WTC11 (cell line): ENCODE results near the gene CHRNA4. TPM values are rescaled to one million over a fixed set of nuclear protein-coding genes. Genes with fewer than 3 reads are reported as not detected.

ENCODE experiments used
- total RNA-seq: library from RNA; stranded (reverse); gene quantifications from 3 replicates; pipeline ENCODE4 v1.2.3, GENCODE V29; 2021
- TF ChIP-seq, protein P1 (sequence below): sonication (generic); formaldehyde crosslinking; IDR thresholded peaks from 2 replicates; pipeline ENCODE4 v1.8.1; 2022; ENCODE audit warnings: missing genetic modification reagents, borderline replicate concordance
- TF ChIP-seq, protein P2 (sequence below): sonication (generic); formaldehyde crosslinking; IDR thresholded peaks from 2 replicates; pipeline ENCODE4 v1.8.0; 2022; ENCODE audit warnings: missing genetic modification reagents

The CHRNA4 gene
- total RNA-seq, 1 experiment from 2014 or later, result 2.5 TPM

DNA sequence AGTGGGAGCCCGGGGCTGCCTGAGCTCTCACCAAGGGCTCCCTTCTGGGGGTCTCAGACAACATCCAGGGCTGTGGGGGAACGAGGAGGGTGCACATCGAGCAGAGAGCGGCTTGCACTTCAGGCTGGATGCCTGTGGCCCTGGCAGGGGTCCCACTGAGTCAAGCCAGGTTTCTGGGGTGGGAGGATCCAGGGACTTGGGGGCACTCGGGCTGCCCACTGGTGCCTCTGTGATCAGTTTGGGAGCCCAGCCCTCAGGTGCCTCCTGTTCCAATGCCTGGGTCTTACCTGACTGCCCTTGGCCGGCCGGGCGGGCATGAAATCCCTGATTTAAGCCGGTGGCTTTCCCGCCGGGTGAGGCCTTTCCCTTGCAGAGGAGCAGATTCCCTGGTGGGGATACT is 67.7 kb downstream of the CHRNA4 start (continued):
- TF ChIP-seq, protein P1, sequence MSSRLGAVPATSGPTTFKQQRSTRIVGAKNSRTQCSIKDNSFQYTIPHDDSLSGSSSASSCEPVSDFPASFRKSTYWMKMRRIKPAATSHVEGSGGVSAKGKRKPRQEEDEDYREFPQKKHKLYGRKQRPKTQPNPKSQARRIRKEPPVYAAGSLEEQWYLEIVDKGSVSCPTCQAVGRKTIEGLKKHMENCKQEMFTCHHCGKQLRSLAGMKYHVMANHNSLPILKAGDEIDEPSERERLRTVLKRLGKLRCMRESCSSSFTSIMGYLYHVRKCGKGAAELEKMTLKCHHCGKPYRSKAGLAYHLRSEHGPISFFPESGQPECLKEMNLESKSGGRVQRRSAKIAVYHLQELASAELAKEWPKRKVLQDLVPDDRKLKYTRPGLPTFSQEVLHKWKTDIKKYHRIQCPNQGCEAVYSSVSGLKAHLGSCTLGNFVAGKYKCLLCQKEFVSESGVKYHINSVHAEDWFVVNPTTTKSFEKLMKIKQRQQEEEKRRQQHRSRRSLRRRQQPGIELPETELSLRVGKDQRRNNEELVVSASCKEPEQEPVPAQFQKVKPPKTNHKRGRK (CRISPR knock-in tag), result no peak
- TF ChIP-seq, protein P2, sequence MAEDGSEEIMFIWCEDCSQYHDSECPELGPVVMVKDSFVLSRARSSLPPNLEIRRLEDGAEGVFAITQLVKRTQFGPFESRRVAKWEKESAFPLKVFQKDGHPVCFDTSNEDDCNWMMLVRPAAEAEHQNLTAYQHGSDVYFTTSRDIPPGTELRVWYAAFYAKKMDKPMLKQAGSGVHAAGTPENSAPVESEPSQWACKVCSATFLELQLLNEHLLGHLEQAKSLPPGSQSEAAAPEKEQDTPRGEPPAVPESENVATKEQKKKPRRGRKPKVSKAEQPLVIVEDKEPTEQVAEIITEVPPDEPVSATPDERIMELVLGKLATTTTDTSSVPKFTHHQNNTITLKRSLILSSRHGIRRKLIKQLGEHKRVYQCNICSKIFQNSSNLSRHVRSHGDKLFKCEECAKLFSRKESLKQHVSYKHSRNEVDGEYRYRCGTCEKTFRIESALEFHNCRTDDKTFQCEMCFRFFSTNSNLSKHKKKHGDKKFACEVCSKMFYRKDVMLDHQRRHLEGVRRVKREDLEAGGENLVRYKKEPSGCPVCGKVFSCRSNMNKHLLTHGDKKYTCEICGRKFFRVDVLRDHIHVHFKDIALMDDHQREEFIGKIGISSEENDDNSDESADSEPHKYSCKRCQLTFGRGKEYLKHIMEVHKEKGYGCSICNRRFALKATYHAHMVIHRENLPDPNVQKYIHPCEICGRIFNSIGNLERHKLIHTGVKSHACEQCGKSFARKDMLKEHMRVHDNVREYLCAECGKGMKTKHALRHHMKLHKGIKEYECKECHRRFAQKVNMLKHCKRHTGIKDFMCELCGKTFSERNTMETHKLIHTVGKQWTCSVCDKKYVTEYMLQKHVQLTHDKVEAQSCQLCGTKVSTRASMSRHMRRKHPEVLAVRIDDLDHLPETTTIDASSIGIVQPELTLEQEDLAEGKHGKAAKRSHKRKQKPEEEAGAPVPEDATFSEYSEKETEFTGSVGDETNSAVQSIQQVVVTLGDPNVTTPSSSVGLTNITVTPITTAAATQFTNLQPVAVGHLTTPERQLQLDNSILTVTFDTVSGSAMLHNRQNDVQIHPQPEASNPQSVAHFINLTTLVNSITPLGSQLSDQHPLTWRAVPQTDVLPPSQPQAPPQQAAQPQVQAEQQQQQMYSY (CRISPR knock-in tag), result no peak

Other genes with a start within 250 kb of the CHRNA4 start
- 50.2 to 61.3 TPM (median 51.3 TPM) in 3 replicates for gene YTHDF1, start 145.2 kb downstream of the CHRNA4 start, total RNA-seq
- gene BIRC7, start 125.4 kb downstream of the CHRNA4 start, total RNA-seq, result 0.17 to 0.23 TPM in 2 of 3 replicates, not detected in the other
- gene NKAIN4, start 106.9 kb downstream of the CHRNA4 start, total RNA-seq, result 7.2 to 11.0 TPM (median 9.6 TPM) in 3 replicates
- 115 to 207 TPM (median 121 TPM) in 3 replicates for gene ARFGAP1, start 88.5 kb downstream of the CHRNA4 start, total RNA-seq
- gene COL20A1, start 68.2 kb downstream of the CHRNA4 start, total RNA-seq, result 0.55 to 1.3 TPM (median 1.1 TPM) in 3 replicates
- gene KCNQ2, start 111.3 kb upstream of the CHRNA4 start, total RNA-seq, result 99.8 to 112 TPM (median 108 TPM) in 3 replicates
- gene EEF1A2, start 137.7 kb upstream of the CHRNA4 start, total RNA-seq, result 26.0 to 35.7 TPM (median 34.9 TPM) in 3 replicates
- 170 to 210 TPM (median 205 TPM) in 3 replicates for gene PPDPF, start 159.4 kb upstream of the CHRNA4 start, total RNA-seq
- gene PTK6, start 176.0 kb upstream of the CHRNA4 start, total RNA-seq, result 0.22 to 0.53 TPM (median 0.32 TPM) in 3 replicates
- 0.21 to 0.46 TPM (median 0.26 TPM) in 3 replicates for gene SRMS, start 186.4 kb upstream of the CHRNA4 start, total RNA-seq
- gene FNDC11, start 192.8 kb upstream of the CHRNA4 start, total RNA-seq, result 3.4 to 3.8 TPM (median 3.6 TPM) in 3 replicates
- gene HELZ2, start 212.9 kb upstream of the CHRNA4 start, total RNA-seq, result 27.5 to 32.6 TPM (median 32.4 TPM) in 3 replicates